SK-N-SH (cell line): Measurements from ENCODE around the gene INHBE. TPM values are rescaled to one million over a fixed set of nuclear protein-coding genes. Genes with fewer than 3 reads are reported as not detected.
"Not testable (repeated sequence)": the region's sequence is repeated elsewhere in the genome, so short reads cannot be mapped to it uniquely, and the experiment has no call there.

Experiments used
- CTCF ChIA-PET: fragments of 300-600, 350-600 bp; formaldehyde crosslinking; extraction: SDS; loops from one replicate; lab custom pipeline; 2021; lab: Yijun Ruan, JAX
- POLR2A ChIA-PET: fragments of 350-600 bp; sonication (Branson Sonifier 250); formaldehyde crosslinking; extraction: SDS; loops from one replicate; lab custom pipeline; 2020; ENCODE audit warnings: antibody characterized with exemption, inconsistent platforms; lab: Yijun Ruan, JAX
- DNase-seq: peaks from one replicate; pipeline ENCODE4 v3.0.0; 2012
- H2AFZ ChIP-seq: fragments of 200-600 bp; sonication (generic); 2 replicates; pipeline ENCODE4 v1.8.1; 2016; ENCODE audit warnings: antibody characterized with exemption, mild to moderate bottlenecking, low read depth
- H3F3A ChIP-seq: fragments of 200-600 bp; sonication (generic); replicated peaks from 2 replicates; pipeline ENCODE3; 2016; ENCODE audit warnings: antibody characterized with exemption, mild to moderate bottlenecking; ENCODE audit not compliant: insufficient read depth
- H3K27ac ChIP-seq, 2 experiments: fragments of 200-500 bp in 1 of 2; fragments of 200-600 bp in 1 of 2; sonication (Bioruptor generic) in 1 of 2; sonication (generic), shearing (Covaris generic) in 1 of 2; 2 replicates each; pipeline versions ENCODE4 v1.5.1 to v1.6.1; 2014 to 2016; ENCODE audit warnings: low read depth in 2 of 2, inconsistent platforms in 1 of 2, low read length in 1 of 2, mild to moderate bottlenecking in 1 of 2, mixed read lengths in 1 of 2
- H3K27me3 ChIP-seq: fragments of 200-600 bp; sonication (generic), shearing (Covaris generic); 2 replicates; pipeline ENCODE4 v1.6.1; 2016; ENCODE audit warnings: mixed run types; ENCODE audit not compliant: insufficient read depth
- H3K36me3 ChIP-seq, 2 experiments: fragments of 200-500 bp in 1 of 2; fragments of 200-600 bp in 1 of 2; sonication (Bioruptor generic) in 1 of 2; sonication (generic) in 1 of 2; replicated peaks in 1 of 2; 2 replicates each; pipeline versions ENCODE3 to v1.5.1; 2014 to 2016; ENCODE audit warnings: low read length in 1 of 2, mild to moderate bottlenecking in 1 of 2; ENCODE audit not compliant: insufficient read depth in 2 of 2, control insufficient read depth in 1 of 2
- H3K4me1 ChIP-seq, 2 experiments: fragments of 200-500 bp in 1 of 2; fragments of 200-600 bp in 1 of 2; sonication (Bioruptor generic) in 1 of 2; sonication (generic), shearing (Covaris generic) in 1 of 2; 2 replicates each; pipeline versions ENCODE4 v1.5.1 to v1.6.1; 2014 to 2016; ENCODE audit warnings: low read depth in 1 of 2, low read length in 1 of 2, mixed run types in 1 of 2; ENCODE audit not compliant: insufficient read depth in 2 of 2, control insufficient read depth in 1 of 2
- H3K4me2 ChIP-seq: fragments of 200-600 bp; sonication (generic), shearing (Covaris generic); 2 replicates; pipeline ENCODE4 v1.6.1; 2017; ENCODE audit warnings: mixed run types
- H3K4me3 ChIP-seq, 2 experiments: fragments of 200-500 bp in 1 of 2; fragments of 200-600 bp in 1 of 2; sonication (Bioruptor generic) in 1 of 2; sonication (generic), shearing (Covaris generic) in 1 of 2; 2 replicates each; pipeline versions ENCODE4 v1.5.1 to v1.8.1; 2014 to 2016; ENCODE audit warnings: low read depth in 2 of 2, inconsistent platforms in 1 of 2, low read length in 1 of 2, mild to moderate bottlenecking in 1 of 2, mixed read lengths in 1 of 2, moderate library complexity in 1 of 2
- H3K79me2 ChIP-seq: fragments of 200-600 bp; sonication (generic); 2 replicates; pipeline ENCODE4 v1.8.1; 2017; ENCODE audit warnings: mild to moderate bottlenecking; ENCODE audit not compliant: insufficient read depth
- H3K9ac ChIP-seq: fragments of 200-600 bp; sonication (generic); 2 replicates; pipeline ENCODE4 v1.6.1; 2017; ENCODE audit warnings: mixed run types
- H3K9me2 ChIP-seq: fragments of 200-600 bp; sonication (generic); 2 replicates; pipeline ENCODE4 v1.6.1; 2017; ENCODE audit warnings: mixed run types
- H3K9me3 ChIP-seq: fragments of 200-600 bp; sonication (generic); 2 replicates; pipeline ENCODE4 v1.6.1; 2017; ENCODE audit warnings: mixed run types, mild to moderate bottlenecking, moderate library complexity
- H4K20me1 ChIP-seq: fragments of 200-600 bp; sonication (generic); 2 replicates; pipeline ENCODE4 v1.6.1; 2017; ENCODE audit warnings: mild to moderate bottlenecking, mixed run types; ENCODE audit not compliant: insufficient read depth
- CHD2 ChIP-seq: fragments of 150-350 bp; IDR thresholded peaks from 2 replicates; pipeline ENCODE4 v1.6.1; 2018; ENCODE audit warnings: low read length; ENCODE audit not compliant: partially characterized antibody
- EZH2phosphoT487 ChIP-seq: fragments of 200-600 bp; sonication (generic); IDR thresholded peaks from 2 replicates; pipeline ENCODE4 v1.6.1; 2017; ENCODE audit warnings: low read depth, mixed run types, mild to moderate bottlenecking, antibody characterized with exemption, moderate library complexity, borderline replicate concordance
- FOSL2 ChIP-seq: IDR thresholded peaks from 2 replicates; pipeline ENCODE4 v1.4.0; 2012; ENCODE audit warnings: low read depth, mild to moderate bottlenecking, moderate library complexity, borderline replicate concordance
- GABPA ChIP-seq: IDR thresholded peaks from 2 replicates; pipeline ENCODE4 v1.4.0; 2012; ENCODE audit warnings: low read depth, mild to moderate bottlenecking
- IRF3 ChIP-seq: fragments of 150-350 bp; IDR thresholded peaks from 2 replicates; pipeline ENCODE4 v1.6.1; 2016; ENCODE audit warnings: mild to moderate bottlenecking, low read depth, low read length
- RAD21 ChIP-seq: IDR thresholded peaks from 2 replicates; pipeline ENCODE4 v1.6.1; 2012; ENCODE audit warnings: mild to moderate bottlenecking, low read length
- RFX5 ChIP-seq: IDR thresholded peaks from 2 replicates; pipeline ENCODE4 v1.6.1; 2012; ENCODE audit warnings: mild to moderate bottlenecking, improper control_type of control experiment, low read length
- SMC3 ChIP-seq: IDR thresholded peaks from 2 replicates; pipeline ENCODE4 v1.6.1; 2012; ENCODE audit warnings: low read depth, low read length, improper control_type of control experiment
- TEAD4 ChIP-seq: IDR thresholded peaks from 2 replicates; pipeline ENCODE4 v1.4.0; 2012; ENCODE audit warnings: mild to moderate bottlenecking, borderline replicate concordance; ENCODE audit not compliant: insufficient read depth
- USF1 ChIP-seq: IDR thresholded peaks from 2 replicates; pipeline ENCODE4 v1.4.0; 2012; ENCODE audit warnings: low read depth, borderline replicate concordance
- YY1 ChIP-seq: IDR thresholded peaks from 2 replicates; pipeline ENCODE4 v1.4.0; 2012; ENCODE audit warnings: low read depth, mild to moderate bottlenecking
- WGBS: methylation state at CpG from one replicate; pipeline ENCODE4 v1.1.6; 2017; ENCODE audit warnings: low lambda C conversion rate; 5-methylcytosine and 5-hydroxymethylcytosine counted together
- polyA plus RNA-seq, 3 experiments: library from polyadenylated mRNA; depleted of rRNA; stranded (reverse); fragments of >200 nt; gene quantifications; 2 replicates each; pipeline ENCODE4 v1.2.3, GENCODE V29; 2012

Gene INHBE
- polyA plus RNA-seq, 1 of the 3 experiments (the other 2 are of a cell fraction): 0.03 TPM

- TF ChIP-seq GABPA: no peak
- TF ChIP-seq IRF3: no peak
- TF ChIP-seq FOSL2: no peak
- TF ChIP-seq SMC3: no peak
- no peak for TF ChIP-seq USF1
- no peak for TF ChIP-seq RAD21
- no peak for TF ChIP-seq YY1
- TF ChIP-seq TEAD4: no peak
- TF ChIP-seq RFX5: no peak
- no peak for TF ChIP-seq CHD2
- no peak for TF ChIP-seq EZH2phosphoT487
- DNase-seq: no peak
- no peaks in the 10 kb centered on the region for H3K27me3 ChIP-seq
- peaks cover 0 to 7% of the 10 kb centered on the region in 2 experiments for H3K36me3 ChIP-seq
- peaks cover 81% of the 10 kb centered on the region for H3K79me2 ChIP-seq
- no peaks in the 10 kb centered on the region for H3K9me2 ChIP-seq
- ChIA-PET CTCF (interaction anchor here (1.0 to 1.2 kb wide), 2 partner anchors 18 to 39 kb away, joined by 3 read pairs; no protein-coding TSS in a partner anchor), POLR2A (no interaction called here)
- no peaks in the 10 kb centered on the region; a peak in 1 of 4 replicates for H3K4me1 ChIP-seq
- H3F3A ChIP-seq: peaks cover 13% of the 10 kb centered on the region
- no peak overlapping the region for H3K4me3 ChIP-seq
- 95% methylated on average over 5 of the region's 5 CpGs for WGBS
- H3K27ac ChIP-seq: no peak overlapping the region
- H2AFZ ChIP-seq: no peak overlapping the region
- no peaks in the 10 kb centered on the region for H3K9me3 ChIP-seq
- H3K4me2 ChIP-seq: no peak overlapping the region
- H3K9ac ChIP-seq: no peak overlapping the region
- H4K20me1 ChIP-seq: 0 out of 2 replicates have a peak, but pooled peaks cover 6% of the 10 kb centered on the region
These were observed 34.6 kb upstream of the INHBE start for GRCh38 chr12:57420482-57420881.

GRCh38 chr12:57426948-57427347 lies 28.2 kb upstream of the INHBE start:
- H3K36me3 ChIP-seq, H2AFZ ChIP-seq, H3F3A ChIP-seq, H4K20me1 ChIP-seq, H3K9ac ChIP-seq, H3K4me3 ChIP-seq, H3K4me1 ChIP-seq, POLR2A ChIA-PET, H3K9me3 ChIP-seq, H3K9me2 ChIP-seq, H3K4me2 ChIP-seq, DNase-seq, H3K27me3 ChIP-seq, H3K27ac ChIP-seq: not testable (repeated sequence)
- CTCF ChIA-PET: interaction anchor here (0.6 to 2.7 kb wide), 3 partner anchors 25 to 119 kb away, joined by 3 to 12 read pairs (median 3); no protein-coding TSS in a partner anchor
- H3K79me2 ChIP-seq: peaks cover 78% of the 10 kb centered on the region
- 96% methylated on average over 10 of the region's 10 CpGs for WGBS
